Measurements from ENCODE around the gene ZNF274.
A peak's percentile ranks its signal among the peaks of the same experiment; 100 is the strongest.

The ZNF274 gene

DNA sequence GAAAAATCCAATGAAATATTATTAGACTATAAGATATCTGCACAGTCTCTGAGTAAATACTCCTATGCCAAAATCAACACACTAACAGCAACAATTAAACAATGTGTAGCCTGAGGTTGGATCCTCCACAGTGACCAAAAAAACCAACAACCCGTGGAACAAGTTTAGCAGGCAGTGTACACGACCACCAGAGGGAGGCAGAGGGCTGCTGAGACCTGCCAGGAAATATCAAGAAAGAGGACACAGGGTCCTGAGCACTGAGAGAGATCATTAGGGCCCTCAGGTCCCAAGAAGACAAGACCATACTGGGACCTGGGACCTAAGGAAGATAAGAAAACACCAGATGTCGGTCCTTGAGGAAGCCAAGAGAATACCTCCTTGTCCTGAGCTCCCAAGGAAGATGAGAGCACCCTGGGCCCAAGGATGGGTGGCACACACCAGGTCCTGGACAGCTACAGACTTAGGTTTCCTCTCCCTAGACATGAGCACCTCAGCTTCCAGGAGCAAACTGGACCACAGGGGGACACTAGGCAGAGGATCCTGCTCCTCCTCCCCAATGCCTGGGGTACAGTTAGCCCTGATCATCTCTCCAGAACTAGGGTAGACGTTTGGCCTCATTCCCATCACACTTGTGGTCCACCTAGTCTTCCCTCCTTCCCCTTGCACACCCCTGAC is 822 bp upstream of the ZNF274 start:
- POLR2A ChIA-PET = no interaction called here

DNA sequence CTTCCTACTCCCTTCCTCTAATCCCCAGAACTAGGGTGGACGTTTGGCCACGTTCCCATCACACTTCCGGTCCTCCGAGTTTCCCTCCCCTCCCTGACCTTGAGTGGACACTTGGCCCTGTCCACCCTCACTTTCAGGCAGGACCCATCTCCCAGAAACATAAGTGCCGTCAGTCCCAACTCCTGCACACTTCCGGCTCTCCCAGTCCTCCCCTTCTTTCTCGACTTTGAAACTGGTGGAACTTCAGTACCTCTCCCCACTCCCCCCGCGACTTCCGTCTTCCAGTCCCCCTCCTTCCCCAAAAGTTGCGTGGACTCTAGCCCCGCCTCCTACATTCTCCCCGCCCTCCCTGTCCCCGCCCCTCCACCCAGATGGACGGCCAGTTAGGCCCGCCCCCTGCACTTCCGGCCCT is 278 bp upstream of the ZNF274 start:
- ChIA-PET POLR2A (no interaction called here), CTCF (interaction anchor here (0.9 to 2.2 kb wide), 2 partner anchors 29 to 119 kb away, joined by 3 to 6 read pairs; no protein-coding TSS in a partner anchor)
- no peak for TF ChIP-seq CTCF (IDR thresholded peaks at IDR 0.05; ENCODE audit: control extremely low read depth, extremely low read depth, low read depth, missing control alignments)
- peak; percentile 94 for DNase-seq (ENCODE audit: extremely low spot score)

More for the DNA sequence above, 822 bp upstream of the ZNF274 start:
- no peak for DNase-seq (ENCODE audit: extremely low spot score)
- CTCF ChIA-PET = interaction anchor here (0.9 to 2.2 kb wide), 3 partner anchors 29 to 338 kb away, joined by 3 to 6 read pairs (median 3); no protein-coding TSS in a partner anchor
- peak; percentile 69 for TF ChIP-seq CTCF (IDR thresholded peaks at IDR 0.05; ENCODE audit: control extremely low read depth, extremely low read depth, low read depth, missing control alignments)

GRCh38 chr19:58183817-58184215 is 955 bp downstream of the ZNF274 start:
- POLR2A ChIA-PET = no interaction called here
- DNase-seq (ENCODE audit: extremely low spot score) = no peak
- CTCF ChIA-PET = interaction anchor here (0.8 kb wide), 1 partner anchor 26 kb away, joined by 3 read pairs; no protein-coding TSS in a partner anchor
- no peak for TF ChIP-seq CTCF (IDR thresholded peaks at IDR 0.05; ENCODE audit: control extremely low read depth, extremely low read depth, low read depth, missing control alignments)

DNA sequence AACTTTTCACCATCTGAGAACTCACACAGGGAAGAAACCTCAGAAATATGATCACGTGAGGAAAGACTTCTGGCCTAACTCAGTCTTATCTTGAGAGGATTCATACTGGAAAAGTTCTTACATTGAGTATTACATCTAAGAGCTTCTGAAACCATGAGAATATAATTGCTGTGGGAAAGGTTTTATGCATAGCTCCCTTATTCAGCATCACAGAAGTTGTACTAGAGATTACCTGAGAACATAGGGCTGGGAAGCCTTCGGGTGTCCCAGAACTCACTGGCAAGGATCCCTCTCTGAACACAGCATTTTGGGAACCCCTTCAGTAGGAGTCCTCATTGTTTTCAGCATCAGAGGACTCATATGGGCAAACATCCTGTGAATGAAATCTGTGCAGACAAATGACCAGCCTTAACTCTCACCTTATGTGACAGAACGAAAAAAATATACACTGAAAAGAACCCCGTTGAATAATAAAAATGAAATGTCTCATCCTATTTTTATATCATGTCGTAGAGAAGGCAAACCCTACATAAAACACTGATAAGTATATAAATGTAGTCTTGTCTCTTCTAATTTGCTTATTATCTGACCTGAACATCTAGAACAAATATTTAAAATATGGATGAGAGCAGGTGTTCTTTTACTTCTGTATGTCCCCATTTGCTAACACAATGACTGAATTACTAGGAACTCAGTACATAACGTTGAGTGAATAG is 14.2 kb downstream of the ZNF274 start:
- DNase-seq (ENCODE audit: extremely low spot score) = no peak
- TF ChIP-seq CTCF (IDR thresholded peaks at IDR 0.05; ENCODE audit: control extremely low read depth, extremely low read depth, low read depth, missing control alignments) = no peak
- ChIA-PET POLR2A (no interaction called here), CTCF (no interaction called here)

DNA sequence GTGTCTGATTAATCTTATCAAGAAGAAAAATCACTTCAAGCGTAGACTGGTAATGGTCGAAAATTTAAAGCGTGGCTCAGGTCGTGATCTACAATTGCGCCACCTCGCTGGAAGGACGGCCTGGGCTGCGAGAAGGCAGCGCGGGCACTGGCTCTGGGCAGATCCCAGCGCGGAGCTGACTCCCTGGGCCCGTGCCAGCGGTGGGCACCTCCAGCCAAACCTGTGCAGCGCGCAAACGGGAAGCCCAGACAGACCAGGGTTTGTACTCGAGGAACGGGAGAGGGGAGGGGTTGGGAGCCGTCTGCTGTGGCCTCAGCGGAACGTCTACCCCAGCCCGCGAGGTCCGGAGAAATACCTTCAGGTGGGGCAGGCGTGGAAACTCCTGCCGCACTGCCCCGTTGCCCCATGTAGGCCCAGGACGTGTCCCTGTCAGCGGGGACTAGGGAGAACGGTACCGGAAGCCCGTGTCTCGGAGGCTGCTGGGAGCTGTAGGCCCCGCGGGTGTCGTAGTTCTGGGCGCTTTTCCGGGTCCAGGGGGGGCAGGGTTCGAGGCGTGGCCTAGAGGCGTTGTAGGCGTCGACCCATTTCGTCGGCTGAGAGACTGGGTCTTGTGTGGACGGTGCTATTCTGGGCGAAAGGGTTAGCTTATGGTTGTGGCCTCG is 21.1 kb downstream of the ZNF274 start:
- CTCF ChIA-PET = no interaction called here
- no peak for DNase-seq (ENCODE audit: extremely low spot score)
- no peak for TF ChIP-seq CTCF (IDR thresholded peaks at IDR 0.05; ENCODE audit: control extremely low read depth, extremely low read depth, low read depth, missing control alignments)
- POLR2A ChIA-PET = no interaction called here

DNA sequence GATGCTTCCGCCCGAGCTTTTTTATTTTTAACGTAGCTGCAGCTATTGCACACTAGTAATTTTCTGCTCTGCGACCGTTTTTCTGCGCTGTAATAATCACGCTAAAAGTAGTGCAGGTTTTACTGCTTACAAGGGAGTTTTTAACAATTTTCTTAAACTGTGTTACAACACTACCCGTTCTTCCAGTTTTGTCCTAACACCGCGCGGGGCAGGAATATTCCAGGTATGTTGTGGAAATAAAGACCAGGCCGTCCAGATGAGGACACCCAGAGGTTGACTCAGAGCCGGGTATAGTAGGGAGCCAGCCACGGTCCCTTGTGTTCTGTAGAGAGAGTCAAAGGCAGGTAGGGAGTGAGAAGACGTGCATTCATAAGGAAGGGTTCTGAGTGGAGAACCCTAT is 21.7 kb downstream of the ZNF274 start:
- no peak for DNase-seq (ENCODE audit: extremely low spot score)
- TF ChIP-seq CTCF (IDR thresholded peaks at IDR 0.05; ENCODE audit: control extremely low read depth, extremely low read depth, low read depth, missing control alignments) = no peak
- ChIA-PET CTCF (no interaction called here), POLR2A (no interaction called here)

Measured in GM10248 (cell line).